Colon (tissue), 2 donors: ENCODE data around the gene SORL1-AS1.
A peak's percentile ranks its signal among the peaks of the same experiment; 100 is the strongest.
"Not testable (repeated sequence)": the region's sequence is repeated elsewhere in the genome, so short reads cannot be mapped to it uniquely, and the experiment has no call there.

Experiments
- FAIRE-seq: peaks from 2 replicates; lab custom pipeline; 2012; peaks lifted over from hg19 to GRCh38; lab: Jason Lieb, UNC
- donor health status: control.
- donor health status: control.

Gene SORL1-AS1

DNA sequence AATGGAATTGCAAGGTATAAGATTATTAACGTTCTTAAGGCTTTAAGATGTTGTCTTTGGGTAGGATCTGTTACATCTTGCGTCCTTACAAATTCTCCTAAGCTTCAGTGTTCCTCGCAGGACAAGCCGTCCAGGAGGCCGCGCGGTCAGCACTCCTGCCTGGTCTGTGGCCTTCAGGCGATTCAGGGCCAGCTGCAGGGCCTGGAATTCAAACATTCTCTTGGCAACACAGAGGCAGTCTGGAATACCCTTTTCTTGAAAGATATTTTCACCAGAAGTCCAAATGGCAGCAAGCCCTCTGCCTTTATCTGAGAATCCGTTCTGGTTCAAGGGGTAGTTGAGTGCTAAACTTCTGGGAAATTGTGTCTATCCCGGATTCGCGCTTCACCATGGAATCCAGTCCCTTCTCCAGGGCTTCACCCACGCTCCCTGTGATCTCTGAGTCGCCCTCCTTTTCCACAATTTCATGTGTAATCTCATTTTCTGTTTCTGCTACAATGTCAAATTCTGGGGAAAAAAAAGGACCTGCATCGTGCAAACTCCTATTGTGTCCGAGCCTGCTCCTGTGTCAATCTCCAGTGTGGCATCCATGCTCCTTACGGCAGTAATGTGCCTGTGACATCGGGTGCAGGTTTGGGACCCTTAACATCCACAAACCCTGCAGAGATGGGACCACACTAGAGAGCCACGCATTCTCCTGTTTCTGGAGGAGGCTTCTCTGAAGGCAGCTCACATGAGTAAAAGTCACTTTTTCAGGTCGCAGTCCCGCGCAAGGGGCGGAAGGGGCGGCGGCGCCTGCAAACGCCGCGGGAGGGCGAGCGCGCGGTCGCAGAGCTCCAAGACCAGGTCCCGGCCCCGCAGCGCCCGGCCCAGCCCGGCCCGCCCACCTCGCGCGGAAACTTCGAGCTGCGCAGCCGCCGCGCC lies 26.0 kb downstream of the SORL1-AS1 start:
- FAIRE-seq: no peak

DNA sequence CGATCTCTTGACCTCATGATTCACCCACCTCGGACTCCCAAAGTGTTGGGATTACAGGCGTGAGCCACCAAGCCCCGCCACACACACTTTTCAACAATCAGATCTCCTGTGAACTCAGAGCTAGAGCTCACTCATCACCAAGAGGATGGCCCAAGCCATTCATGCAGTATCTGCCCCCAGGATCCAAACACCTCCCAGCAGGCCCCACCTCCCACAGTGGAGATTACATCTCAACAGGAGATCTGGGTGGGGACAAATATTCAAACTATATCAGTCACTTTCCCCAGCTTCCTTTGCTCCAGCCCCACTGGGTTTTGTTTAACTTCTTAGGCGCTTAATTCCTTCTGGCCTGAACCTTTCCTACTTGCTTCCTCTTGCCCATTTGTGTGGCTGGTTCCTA lies 26.9 kb downstream of the SORL1-AS1 start:
- FAIRE-seq: no peak

DNA sequence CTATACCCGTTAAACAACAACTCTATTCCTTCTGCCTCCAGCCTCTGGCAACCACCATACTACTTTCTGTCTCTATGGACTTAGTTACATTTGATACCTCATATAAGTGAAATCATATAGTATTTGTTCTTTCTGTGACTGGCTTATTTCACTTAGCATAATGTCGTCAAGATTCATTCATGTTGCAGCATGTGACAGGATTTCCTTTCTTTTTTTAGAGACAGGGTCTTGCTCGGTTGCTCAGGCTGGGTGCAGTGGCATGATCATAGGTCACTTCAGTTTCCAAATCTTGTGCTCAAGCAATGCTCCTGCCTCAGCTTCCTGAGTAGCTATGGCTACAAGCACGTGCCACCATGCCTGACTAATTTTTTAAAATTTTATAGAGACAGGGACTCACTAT lies 30.1 kb downstream of the SORL1-AS1 start:
- no peak for FAIRE-seq

DNA sequence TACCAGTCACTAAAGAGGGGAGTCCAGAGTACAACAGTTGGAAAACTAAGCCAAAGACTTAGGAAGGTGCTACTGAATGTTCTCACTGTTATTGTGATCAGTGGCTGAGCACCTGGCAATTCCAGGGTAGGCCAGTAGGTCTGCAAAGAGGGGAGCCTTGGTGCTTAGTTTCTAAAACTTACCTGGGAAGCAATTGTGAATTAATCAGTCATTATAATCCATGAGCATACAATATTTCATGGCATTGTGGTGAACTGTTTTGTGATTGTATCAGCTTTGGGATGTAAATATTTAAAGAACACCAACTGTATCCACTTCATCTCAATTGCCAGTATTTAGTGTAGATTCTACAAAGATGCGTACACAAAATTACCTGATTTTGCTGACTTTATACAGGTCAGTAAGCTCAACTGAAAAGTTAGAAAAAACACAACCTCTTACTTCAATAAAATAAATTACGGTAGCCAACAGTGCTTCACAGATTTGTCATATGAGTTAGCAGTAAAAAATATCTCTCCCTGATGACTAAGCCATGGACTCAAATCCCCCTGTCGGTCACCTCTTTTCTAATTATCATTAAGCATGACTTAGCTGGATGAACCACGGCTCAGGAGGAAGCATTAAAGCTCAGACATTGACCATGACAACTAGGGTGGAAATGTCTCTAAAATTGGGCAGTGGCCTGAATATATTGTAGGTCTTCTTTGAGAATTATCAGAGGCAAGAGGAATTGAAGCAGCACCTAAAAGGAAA lies 31.4 kb downstream of the SORL1-AS1 start:
- no peak for FAIRE-seq

DNA sequence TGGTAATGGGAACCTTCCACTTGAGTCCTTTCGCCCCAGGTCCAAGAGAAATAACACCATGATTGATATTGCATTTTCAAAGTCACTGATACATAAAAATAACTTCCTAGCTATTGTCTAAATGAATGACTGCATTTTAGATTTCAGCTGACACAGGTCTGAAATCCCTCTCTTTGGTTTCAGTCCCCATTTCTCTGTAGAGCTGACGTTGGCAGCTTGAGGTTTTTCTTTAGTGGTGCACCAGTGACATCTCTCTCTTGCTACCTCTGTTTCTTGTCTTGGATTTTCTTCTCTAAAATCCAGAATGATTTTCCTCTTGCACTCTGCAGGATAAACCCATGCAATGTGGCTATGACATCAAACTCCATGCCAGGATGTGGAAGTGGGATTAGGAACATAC lies 32.4 kb downstream of the SORL1-AS1 start:
- FAIRE-seq: no peak

DNA sequence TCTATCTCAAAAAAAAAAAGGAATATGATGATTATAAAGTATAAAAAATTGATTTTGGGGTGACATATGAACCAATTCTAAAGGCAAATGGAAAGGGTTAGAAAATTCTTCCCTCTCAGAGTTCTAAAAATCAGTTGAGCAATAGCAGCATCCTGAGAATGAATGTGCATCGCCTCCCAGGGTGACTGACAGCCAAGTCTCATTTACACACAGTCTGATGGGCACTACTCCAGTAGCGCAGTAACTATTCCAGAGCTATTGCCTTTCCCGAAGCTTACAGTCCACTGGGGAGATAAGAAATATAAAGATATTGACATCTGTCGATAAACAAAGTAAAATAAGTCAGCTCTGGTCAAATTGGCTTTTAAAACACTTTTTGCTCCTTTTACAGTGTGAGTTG lies 32.9 kb downstream of the SORL1-AS1 start:
- no peak for FAIRE-seq

DNA sequence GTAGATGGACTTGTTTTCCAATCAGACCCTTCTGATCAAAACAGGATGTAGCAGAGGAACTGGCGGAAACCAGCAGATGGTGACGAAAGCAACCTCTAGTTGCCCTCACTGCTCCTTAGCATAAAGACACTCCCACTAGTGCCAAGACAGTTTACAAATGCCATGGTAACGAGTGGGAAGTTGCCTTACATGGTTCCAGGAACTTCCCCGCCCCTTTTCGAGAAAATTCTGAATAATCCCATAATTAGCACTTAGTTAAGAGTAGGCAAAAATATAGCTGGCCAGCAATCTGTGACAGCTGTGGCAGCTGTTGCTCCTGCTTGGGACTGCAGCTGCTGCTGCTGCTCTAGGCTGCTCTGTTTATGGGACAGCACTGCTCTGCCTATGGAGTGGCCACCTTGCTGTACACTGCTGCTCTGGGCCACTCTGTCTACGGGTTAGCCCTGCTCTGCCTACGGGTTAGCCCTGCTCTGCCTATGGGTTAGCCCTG lies 34.1 kb downstream of the SORL1-AS1 start:
- no peak for FAIRE-seq

DNA sequence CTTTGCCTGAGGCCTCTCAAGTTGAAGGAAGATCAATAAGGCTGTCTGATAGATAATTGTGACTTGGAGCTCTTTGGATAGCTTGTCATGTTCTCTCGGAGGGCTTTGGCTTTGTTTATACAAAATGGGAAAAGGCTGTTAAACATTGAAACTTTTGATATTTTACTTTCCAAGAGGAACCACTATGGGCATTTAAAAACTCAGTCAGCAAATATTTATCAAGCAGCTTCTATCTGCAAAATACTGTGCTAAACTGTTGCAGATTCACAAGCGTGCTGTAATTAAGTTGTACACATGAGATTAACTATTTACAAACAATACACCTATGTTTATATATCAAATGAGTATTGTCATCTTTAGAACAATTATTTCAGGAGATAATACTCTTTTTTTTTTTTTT lies 35.2 kb downstream of the SORL1-AS1 start:
- no peak for FAIRE-seq

DNA sequence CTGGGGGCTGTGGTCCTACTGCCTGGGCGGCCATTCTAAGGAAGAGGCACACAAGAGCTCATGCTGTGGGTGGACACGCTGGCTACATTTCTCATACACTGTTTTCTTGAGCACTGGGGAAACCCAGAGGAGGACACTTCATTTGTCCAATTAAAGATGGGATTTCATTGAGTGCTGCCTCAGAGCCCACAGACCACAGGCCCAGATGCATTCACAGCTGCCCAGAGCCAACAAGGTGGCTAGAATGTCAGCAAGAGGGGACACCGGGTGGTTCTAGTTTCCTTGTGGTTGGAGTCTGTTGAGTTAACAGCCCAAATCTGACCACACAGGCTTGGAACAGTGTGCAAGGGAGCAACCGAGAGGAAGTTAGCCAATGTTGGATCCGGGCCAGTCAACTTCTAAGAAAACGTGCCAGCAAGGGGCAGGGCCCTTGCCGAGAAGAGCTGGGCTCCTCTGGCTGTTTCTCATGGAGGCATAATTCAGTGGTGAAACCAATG lies 35.7 kb downstream of the SORL1-AS1 start:
- FAIRE-seq: no peak

DNA sequence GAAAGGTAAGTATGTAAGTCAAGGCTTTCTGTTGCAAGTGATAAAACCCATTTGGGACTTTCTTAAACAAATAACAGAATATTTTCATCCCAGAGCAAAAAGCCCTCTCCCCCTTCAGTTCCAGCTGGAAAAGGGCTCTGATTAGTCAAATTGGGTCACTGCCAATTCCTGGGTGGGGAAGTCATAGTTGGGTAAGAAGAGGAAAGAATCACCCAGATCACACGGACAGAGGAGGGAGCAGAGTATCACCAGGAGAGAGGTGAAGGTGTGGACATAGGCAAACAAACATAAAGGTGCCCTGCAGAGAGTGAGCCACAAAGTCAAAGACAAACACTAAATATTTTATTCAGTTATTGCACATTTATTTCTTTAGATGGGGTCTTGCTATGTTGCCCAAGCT lies 36.9 kb downstream of the SORL1-AS1 start:
- no peak for FAIRE-seq

DNA sequence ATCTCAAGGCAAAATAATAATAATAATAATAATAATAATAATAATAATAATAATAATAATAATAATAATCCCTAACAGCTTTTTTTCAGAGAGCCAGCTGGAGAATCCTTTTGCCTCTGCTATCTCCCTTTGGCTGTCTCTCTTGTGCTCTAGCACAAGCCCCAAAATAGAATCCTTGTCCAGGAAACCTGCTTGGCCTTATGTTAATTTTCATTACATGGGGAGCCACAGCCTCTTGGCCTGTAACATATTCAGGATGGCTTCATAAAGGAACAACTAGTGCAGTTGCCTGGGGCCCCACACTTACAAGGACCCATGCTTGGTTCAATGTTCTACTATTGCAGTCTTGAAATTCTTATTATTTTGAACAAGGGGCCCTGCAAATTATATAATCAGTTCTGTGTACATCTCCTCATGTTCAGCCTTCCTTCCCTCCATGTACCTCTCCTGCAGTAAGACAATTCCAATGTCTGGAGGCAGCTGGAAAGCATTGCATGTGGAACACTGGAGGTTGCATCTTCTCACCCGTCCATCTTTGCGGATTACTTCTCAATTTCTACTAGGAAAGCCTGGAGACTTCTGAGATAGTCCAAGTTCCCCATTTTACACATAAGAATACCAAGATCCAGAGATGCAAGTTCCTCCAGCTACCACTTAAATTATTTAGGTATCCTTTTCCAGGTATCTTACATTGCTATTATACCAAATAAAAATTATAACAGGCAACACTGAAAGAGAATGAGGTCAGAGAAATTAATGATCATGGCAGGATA lies 38.4 kb downstream of the SORL1-AS1 start:
- FAIRE-seq: no peak

DNA sequence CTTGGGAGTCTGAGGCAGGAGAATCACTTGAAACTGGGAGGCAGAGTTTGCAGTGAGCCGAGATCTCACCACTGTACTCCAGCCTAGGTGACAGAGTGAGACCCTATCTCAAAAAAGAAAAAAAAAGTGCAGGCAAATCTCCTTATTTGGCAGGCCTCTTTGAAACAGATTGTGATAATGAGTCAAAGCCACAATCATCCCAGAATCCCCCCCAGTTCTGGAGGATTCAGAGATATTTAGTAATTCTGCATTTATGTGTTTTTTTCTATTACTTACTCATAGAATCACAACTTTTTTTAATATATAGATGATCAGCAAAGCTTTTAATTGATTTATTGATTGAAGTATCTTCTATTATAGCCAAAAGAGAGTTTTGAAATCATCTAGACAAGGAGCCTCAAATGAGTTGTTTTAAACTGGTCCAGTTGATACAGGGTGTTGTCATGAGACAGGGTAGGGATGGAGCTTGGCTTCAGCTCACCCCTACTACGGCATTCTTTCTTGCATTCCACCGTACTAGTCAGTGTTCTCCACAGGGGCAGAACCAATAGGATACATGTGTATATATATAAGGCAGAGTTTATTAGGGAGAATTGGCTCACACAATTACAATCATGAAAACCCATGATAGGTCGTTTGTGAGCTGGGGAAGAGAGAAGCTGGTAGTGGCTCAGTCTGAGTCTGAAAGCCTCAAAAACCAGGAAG lies 39.9 kb downstream of the SORL1-AS1 start:
- no peak for FAIRE-seq

DNA sequence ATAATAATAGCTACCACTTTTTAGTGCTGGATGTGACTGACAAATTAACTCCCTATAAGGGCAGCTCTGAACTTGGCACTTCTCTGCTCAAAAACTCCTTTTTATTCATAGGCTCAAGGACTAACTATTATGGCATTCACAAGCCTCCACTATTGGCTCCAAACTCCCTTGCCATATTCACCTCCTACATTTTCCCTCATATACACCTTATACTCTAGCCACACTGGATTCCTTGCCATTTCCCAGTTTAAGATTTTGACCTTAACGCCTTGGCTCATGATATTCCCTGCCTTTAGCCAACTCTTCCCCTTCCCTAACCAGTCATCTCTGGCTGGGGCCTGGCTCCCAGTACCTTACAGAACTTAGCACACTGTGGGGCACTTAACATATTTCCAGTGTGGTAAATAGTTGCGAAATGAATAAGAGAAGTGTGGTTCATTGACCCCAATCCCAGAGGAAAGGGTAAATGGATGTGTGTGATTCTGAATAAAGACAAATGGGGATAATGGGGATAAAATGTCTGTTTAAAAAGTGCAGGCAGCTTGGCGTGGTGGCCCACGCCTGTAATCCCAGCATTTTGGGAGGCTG lies 40.7 kb downstream of the SORL1-AS1 start:
- no peak for FAIRE-seq

DNA sequence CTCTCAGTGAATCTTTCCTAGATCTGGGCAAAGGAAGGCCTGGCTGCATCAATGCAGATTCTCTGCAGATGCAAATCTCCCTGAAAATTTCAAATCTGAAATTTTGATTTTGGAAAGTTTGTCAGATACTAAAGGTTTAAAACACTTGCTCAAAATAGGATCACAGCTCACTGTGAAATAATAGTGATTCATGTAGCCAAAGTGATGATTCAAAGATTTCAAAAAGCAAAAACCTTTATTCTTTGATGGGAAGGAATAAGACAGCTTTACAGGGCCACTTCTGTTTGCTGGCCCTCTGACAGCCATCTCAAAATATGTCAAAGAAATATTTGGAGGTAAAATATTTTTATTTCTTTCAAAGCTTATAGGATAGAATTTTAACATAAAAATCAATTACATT lies 41.4 kb downstream of the SORL1-AS1 start:
- not testable (repeated sequence) for FAIRE-seq

DNA sequence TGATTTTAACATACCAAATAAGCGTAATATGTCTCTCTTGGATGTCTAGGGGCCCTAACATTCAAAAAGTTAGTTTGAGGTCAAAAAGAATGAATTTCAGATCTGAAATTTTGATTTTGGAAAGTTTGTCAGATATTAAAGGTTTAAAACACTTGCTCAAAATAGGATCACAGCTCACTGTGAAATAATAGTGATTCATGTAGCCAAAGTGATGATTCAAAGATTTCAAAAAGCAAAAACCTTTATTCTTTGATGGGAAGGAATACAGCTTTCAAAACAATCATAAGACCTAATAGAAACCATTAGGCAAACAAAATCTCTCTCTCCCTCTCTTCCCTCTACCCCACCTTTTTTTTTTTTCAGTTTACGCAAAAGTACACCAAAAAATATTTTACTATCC lies 42.7 kb downstream of the SORL1-AS1 start:
- not testable (repeated sequence) for FAIRE-seq

DNA sequence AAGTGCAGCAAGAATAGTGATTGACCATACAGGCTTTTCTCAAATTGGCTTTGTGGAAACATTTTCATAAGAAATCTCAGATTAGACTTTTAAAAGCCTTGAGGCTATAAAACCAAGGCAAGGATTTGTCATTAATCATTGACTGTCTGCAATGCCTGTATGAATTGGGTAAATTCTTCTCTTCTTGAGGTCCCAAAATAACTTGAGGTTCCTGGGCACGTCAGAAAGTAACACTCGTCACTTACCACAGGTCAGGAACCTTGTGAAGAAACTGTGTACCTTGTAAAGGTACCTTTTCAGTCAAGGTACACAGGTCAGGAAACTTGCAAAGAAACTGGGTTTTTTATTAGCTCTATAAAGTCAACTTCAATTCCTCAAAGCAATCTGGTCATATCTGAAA lies 43.9 kb downstream of the SORL1-AS1 start:
- FAIRE-seq: no peak

DNA sequence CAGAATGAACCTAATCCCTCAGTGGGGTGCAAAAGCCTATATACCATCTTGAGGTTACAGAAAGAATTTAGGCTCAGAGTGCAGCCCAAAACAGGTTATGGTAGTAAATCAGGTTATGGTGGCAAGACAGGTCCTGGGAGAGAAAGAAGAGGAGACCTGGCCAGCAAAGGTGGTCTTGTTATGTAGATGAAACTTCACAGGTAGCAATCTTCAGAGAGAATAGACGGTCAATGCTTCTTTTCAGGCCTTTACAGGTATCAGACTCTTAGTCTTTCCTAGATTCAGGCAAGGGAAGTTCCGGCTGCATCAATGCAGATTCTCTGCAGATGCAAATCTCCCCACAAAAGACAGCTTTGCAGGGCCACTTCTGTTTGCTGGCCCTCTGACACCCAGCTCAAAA lies 46.5 kb downstream of the SORL1-AS1 start:
- FAIRE-seq: no peak

DNA sequence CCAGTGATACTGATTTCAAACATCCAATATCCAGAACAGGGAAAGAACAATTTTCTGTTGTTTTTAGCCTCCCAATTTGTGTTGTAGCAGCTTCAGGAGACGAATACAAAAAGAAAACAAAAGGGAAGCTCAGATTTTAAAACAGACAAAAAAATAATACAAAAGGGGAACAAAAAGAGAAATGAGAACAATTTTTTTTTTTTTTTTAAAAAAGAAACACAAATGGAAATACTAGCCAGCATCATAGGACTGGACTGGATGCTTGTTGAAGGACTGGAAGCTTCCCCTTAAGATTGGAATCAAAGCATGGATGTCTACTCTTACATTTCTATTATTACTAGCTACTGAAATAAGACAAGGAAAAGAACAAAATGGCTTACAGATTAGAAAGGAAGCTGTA lies 47.1 kb downstream of the SORL1-AS1 start:
- FAIRE-seq: no peak

DNA sequence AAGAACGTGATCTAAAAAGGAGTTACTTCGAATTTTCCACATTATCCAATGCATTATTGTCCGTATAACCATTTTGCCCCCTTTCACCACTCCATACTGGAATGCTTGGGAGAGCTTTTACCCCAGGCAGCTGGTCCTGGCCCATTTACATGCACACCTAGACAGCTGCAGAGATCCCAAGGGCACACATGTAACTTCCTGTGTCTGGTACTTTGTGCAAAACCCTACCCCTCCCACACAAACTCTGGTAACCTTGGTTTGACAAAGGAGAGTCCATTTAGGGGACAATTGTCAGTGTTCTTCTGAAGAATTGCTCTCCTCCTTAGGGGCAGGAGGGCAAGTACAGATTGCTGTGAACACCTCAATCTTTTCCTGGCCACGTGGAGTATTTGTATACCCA lies 58.0 kb downstream of the SORL1-AS1 start:
- FAIRE-seq: no peak

DNA sequence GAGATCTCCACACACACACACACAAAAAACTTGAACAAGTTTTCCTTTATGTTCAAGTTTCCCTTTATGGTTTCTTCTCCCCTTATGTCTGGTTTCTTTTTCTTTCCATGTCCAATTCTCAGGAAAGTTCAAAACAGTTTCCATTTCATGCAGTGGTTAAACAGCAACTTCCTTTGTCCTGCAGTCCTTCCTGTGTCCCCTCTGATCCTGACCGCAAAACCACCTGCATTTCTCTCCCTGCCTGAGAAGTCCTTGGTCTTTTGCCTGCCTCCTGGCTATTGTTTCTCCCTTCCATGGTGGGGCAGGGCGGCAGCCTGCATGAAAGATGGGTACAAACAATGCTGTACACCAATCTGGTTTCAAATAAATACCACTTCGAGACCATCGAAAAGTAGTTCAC lies 58.9 kb downstream of the SORL1-AS1 start:
- FAIRE-seq: no peak

DNA sequence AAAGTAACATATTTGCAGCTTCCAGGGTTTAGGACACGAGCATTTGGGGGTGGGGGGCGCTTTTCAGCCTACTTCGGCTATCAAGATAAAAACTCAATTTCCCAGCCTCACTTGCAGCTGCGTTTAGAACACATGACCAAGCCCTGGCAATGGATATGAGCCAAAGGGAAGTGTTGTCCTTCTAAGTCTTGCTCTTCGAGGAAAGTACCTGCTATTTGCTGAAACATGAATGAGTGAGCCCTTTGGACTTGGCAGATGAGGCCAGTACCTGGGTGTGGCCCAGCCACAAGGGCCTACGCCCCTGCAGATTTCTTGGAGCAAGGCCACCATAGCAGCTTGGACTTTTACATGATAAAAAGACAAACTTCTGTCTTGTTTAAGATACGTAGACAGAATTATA lies 60.9 kb downstream of the SORL1-AS1 start:
- FAIRE-seq: peak; percentile 64
